LNCAP (cell line): ENCODE measurements around the gene IL17RA.

Source experiments
- TF ChIP-seq, protein P1 (sequence below): fragments of 450-650 bp; IDR thresholded peaks from 2 replicates; pipeline ENCODE4 v1.5.1; 2017; ENCODE audit warnings: mild to moderate bottlenecking

Gene IL17RA

DNA sequence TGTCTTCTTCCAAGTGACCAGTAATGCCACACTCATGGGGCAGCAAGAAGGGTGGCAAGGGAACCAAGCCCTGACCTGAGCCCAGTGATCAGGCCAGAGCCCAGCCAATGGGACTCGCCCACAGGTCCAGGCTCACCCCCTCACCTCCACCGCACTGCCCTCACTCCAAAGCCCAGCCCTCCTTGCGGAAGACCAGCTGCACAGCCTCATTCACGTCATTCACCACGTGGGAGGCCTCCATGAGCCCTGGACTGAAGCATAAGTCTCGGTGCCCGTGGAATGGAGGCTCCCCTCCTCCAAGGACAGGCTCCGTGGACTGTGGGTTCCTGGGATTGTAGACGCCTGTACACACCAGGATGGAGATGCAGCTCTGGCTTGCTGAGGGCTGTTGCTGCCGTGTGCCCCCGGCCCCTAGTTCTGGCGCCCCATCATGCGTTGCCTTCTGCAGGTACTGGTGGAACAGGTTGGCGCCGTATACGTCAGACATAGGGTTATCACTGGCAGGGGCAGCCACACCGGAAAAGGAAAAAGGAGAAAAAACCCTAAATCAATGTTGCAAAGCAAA, 53.1 kb downstream of the IL17RA start:
- TF ChIP-seq, protein P1, sequence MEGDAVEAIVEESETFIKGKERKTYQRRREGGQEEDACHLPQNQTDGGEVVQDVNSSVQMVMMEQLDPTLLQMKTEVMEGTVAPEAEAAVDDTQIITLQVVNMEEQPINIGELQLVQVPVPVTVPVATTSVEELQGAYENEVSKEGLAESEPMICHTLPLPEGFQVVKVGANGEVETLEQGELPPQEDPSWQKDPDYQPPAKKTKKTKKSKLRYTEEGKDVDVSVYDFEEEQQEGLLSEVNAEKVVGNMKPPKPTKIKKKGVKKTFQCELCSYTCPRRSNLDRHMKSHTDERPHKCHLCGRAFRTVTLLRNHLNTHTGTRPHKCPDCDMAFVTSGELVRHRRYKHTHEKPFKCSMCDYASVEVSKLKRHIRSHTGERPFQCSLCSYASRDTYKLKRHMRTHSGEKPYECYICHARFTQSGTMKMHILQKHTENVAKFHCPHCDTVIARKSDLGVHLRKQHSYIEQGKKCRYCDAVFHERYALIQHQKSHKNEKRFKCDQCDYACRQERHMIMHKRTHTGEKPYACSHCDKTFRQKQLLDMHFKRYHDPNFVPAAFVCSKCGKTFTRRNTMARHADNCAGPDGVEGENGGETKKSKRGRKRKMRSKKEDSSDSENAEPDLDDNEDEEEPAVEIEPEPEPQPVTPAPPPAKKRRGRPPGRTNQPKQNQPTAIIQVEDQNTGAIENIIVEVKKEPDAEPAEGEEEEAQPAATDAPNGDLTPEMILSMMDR, result no peak

DNA sequence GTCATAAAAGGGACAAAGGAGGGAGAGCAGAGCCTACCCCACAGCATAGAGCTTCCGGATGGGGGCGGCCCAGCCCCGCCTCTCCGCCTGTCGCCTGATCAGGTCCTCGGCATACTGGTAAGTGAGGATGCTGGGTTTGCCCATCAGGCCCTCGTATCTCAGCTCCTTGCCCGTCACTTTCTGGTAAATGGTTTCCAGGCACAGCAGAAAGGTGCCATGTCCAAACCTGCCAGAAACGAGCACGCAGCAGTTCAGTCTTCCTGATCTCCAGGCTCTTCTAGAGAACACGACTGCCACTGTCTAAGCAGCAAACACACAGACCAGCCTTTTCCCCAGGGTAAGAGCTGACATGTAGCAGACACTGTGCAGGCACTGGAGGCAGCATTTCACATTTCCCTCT, 53.7 kb downstream of the IL17RA start:
- TF ChIP-seq, protein P1, result no peak

DNA sequence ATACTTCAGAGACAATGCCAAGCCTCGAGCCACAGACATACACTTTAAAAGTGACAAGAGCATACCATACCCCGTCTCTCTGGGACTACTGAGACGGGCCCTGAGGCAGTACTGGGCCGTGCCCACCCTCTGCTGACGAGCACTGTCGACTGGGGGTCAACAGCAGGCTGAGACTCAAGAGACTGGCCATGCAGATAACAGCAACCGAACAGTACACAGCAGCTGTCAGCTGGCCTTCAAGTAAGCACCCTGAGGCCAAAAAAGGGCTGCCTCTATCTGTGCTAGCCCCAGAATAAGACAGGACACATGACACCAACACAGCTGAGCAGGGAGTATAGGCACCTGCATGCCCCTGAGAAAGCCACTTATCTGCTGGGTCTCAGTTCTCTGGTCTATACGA, 55.2 kb downstream of the IL17RA start:
- TF ChIP-seq, protein P1, result no peak

DNA sequence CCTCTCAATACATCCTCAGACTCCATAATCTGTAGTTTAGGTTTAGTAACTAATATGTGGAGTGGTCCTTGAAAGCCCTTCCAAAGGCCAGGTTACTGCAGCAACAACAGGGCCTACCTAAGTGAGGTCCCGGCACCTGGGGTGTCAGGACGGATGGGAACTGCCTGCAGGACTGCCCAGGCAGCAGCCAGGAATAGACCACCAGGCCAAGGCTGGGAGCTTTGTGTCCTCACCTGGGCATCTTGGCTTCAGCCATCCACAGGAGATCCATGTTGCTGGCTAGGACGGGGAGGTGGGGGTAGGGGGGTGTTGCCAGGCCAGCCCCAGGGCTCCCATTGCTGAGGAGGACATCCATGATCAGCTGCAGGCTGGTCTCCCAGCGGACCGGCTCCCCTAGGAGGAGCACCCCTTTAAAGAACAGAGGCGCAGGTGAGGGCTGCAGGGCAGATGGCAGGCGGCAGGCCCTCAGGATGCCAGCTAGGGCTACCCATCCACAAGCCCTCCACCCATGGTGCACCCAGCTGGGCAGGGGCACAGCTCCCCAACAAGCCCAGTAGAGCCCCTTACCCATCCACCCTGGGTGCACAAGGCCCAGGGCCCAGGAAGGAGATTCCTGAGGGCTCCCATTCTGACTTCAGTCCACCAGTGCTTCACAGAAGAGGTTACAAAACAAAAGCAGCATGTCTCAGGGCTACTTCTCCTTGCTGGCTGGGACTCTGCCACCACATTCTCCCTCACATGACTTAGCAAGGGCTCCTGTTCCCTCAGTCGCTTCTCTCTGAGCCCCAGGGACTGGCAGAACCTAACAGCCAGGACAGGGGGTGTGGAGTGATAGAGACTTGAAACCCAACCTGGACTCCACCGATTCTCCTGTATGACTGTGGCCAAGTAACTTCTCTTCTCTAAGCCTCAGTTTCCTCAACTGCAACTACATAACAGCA, 56.3 kb downstream of the IL17RA start:
- TF ChIP-seq, protein P1, result no peak

DNA sequence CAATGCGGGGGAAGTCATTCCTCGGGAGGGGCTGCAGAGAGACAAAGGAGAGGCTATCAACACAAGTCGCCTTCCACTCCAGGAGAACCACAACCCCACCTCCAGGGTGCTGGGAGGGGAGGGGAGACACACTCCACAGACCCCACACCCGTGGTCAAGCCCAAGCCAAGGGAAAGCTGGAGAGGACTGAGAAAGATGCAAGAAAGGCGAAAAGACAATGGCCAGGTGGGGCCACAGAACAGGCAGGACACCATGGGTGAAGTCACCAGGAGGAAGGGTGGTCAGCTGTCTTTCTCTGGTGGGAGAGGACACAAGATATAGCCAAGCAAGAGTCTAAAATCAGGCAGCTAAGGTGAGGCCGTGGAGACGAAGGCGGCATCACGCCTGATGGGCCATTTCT, 58.3 kb downstream of the IL17RA start:
- TF ChIP-seq, protein P1, result no peak

DNA sequence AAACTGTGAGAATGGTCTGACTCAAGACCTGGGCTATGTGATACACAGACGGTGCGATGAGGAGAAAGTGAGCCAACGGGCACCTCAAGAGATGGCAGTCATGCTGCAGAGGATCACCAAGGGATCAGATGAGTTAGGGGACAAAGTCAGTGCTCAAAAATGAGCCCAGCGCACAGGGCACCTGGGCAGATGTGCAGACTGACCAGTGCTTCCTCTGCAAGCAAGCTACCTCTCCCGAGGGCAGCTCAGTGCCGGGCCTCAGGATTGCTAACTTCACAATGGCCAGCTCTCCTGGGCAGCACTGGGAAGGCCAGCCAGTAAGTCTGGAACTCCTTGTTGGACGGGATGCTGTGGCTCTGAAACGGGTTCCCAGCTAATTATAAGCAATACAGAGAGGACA, 59.0 kb downstream of the IL17RA start:
- TF ChIP-seq, protein P1, result no peak

DNA sequence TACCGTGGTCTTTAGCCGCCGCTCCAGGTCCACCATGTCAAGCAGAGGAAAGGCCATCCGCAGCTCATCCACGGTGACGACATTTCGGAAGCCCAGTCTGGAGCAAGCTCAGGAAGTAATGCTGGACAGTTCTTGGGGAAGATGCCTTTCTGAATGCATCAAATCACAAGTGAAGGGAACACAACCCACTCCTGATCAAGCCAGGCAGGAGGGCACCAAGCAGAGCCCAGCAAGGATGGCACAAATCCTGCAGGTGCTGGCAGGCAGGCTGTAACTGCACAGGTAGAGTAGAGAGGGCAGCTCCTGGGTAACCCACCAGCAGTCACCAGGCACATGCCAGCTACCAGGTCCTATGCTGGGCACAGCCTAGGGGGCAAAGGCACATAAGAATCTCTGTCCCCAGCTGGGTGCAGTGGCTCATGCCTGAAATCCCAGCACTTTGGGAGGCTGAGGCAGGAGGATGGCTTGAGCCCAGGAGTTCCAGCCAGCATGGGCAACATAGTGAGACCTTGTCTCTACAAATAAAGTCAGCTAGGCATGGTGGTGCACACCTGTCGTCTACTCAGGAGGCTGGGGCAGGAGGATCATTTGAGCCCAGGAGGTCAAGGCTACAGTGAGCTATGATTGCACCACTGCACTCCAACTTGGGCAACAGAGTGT, 60.4 kb downstream of the IL17RA start:
- TF ChIP-seq, protein P1, result no peak
